NCI-H146 treated with DMSO at 0.1 percent for 48 hours (cell line): ENCODE results near the gene HAS3.
"Not testable (repeated sequence)": the region's sequence is repeated elsewhere in the genome, so short reads cannot be mapped to it uniquely, and the experiment has no call there.

ENCODE experiments used
- DNase-seq: peaks from one replicate; lab custom pipeline; 2025; ENCODE audit not compliant: unreplicated experiment; lab: John Stamatoyannopoulos, UW

HAS3 gene

DNA sequence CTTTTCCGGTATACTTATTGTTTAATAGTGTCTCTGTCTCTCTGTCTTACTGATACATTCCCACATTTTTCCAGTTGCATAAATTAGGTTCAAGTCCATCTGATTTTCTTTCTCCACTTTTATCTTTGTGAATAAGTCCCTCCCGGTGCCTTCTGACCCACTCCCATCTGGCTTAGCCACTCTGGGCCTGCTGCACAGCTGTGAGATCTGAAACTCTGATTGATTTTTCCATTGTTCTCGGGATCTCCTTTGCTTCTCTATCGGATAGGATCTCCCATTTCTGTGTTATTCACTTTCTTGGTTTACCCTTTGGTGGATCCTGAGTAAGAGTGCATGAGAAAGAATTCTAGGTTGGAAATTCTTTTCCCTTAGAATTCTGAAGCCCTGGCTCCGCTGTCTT is 35.6 kb downstream of the HAS3 start:
- DNase-seq = no peak

DNA sequence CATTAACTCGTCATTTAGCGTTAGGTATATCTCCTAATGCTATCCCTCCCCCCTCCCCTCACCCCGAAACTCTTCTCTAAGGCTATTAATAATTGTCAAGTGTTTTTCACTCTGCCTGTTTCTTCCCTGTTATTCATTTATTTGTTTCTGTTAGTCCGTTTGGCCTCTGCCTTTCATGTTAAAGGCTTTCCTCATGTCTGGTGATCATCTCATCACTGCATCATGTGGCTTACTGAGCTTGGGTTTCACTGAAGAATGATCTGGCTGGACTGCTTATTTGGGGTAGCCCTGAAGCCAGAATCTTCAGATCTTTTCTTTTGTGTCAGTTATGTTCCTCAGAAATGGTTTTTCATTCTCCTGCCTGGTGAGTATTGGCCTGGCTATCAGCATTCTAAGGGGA is 36.5 kb downstream of the HAS3 start:
- no peak for DNase-seq

DNA sequence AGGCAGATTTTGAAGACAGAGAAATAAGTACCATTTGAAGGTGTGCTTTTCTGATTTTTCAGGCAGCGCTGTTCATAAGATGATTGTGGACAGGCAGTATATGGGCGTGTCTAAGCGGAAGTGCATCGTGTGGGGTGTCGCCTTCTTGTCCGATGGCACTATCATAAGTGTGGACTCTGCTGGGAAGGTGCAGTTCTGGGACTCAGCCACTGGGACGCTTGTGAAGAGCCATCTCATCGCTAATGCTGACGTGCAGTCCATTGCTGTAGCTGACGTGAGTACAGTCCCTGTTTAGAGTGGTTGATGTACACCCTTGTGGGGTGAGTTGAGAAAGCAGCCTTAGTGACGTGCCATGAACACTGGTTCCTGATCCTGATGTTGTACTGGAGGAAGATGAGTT is 37.7 kb downstream of the HAS3 start:
- DNase-seq = no peak

DNA sequence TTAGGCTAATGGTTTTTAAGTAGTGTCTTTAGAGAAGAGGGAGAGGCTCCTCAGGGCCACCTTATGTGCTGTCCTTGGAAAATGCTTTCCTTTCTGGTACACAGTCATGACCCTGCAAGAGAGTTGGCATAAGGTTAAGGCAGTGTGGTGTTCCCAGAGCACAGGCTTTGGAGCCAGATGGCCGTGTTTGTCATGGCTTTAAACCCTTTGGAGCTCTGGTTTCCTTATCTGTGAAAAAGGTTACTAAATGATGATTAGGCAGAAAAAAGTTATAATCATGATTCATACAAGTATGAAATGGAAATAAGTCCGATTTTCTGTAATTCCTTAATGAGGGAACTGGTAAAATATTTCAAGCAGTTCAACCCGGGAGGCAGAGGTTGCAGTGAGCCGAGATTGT is 40.2 kb downstream of the HAS3 start:
- DNase-seq = no peak

DNA sequence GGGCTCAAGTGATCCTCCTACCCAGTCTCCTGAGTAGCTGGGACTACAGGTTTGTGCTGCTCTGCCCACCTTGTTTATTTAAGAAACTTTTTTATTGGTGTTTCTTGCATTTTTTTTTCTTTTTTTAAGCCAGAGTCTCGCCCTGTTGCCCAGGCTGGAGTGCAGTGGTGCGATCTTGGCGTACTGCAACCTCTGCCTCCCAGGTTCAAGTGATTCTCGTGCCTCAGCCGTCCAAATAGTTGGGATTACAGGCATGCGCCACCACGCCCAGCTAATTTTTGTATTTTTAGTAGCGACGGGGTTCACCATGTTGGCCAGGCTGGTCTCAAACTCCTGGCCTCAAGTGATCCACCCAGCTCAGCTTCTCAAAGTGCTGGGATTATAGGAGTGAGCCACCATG is 44.2 kb downstream of the HAS3 start:
- not testable (repeated sequence) for DNase-seq

DNA sequence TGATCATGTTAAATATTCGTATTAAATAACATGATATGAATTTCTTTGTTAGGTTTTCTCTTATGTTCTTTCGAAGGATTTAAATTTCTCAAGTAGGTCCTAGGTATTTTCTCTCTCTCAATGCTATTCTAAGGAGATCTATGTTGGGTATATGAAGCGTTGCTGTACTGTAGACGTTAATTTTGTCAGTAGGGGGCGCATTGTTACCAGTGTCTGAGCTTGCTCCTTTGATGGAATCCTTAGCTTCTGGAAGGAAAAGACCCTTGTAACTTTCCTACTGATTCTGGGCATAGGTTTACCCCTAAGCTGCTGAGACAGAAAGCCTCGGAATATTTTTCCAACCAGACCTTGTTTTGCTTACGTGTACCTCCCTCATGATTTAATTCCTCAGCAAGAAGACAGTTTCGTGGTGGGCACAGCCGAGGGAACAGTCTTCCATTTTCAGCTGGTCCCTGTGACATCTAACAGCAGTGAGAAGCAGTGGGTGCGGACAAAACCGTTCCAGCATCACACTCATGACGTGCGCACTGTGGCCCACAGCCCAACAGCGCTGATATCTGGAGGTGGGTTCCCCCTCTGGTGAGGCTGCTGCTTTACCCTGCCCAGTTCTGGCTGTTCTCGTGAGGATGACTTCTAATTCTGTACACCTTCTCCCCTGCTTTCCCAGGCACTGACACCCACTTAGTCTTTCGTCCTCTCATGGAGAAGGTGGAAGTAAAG is 44.9 kb downstream of the HAS3 start:
- peak; percentile 1 for DNase-seq

DNA sequence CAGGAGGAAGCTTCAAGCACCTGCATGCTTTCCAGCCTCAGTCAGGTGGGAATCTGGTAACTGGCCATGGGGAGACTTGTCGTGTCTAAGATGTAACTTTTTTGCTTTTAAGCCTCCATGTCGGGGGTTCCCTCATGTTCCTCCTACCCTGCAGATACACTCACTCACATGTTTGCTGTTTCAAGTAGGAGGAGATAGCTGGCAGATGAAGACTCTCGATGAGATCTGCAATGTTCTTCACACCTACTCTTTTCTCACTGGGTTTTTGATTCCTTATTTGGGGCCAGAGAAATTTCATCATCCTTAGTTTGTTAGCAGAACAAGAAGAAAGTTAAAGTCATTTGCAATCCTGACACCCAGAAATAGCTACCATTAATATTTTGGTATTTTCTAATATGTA is 51.7 kb downstream of the HAS3 start:
- no peak for DNase-seq

DNA sequence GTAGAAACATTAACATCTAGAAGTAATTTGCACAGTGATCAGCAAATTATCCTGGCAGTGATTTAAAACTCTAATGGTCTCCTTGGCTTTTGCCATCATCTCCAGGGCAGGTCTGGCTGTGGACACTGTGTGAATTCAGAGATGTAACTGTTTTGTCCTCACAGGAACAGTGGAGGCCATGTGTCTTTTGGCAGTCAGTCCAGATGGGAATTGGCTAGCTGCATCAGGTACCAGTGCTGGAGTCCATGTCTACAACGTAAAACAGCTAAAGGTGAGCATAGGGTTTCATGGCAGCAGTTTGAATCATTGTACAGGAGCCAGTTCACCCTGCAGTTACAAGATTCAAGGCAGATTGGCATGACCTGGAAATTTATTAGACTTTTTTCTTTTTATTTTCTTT is 54.7 kb downstream of the HAS3 start:
- no peak for DNase-seq

DNA sequence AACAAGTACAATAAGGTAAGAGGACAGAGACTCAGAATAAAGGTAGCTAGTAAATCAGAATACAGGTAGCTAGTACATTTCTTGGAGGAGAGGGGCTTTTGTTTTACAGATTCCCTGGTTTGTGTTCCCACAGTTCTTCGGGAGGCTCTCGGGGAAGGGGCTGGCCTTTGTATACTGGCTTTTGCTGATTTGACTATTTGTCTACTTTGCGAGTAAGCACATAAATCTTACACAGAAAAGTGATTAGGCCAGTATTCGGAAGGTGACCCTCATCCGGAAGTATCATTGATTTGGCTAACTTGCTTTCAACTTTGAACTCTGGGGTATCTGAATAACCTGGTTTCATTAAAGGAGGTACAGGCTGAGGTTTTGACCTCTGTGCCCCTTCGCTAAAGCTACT is 60.1 kb downstream of the HAS3 start:
- no peak for DNase-seq

DNA sequence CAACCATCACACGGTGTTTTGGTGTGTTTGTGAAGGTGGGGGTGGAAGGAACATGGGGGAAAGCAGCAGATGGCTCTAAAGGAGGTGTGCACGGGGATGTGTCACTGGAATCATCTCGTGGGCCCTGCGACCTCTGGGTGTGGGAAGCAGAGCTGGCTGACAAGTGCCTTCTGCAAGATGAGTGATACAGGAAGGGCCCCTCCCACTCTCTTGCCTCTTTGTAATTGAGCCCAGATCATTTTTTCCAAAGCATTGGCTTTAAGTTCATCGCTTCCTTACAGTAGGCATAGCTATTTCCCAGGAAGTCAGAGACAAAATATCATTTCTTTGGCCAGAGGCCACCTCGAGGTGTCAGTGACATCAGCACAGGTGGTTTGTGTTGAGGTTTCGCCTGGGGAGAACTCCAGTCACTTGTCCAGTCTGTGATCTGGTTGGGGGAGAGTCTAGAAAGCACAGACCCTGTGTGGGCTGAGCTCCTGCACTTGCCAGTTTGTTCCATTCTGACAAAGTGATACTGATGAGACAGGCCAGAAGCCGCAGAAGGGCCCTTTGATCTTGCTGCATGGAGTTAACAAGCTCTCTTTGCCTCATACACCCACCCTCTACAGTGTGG is 60.9 kb downstream of the HAS3 start:
- DNase-seq = no peak

DNA sequence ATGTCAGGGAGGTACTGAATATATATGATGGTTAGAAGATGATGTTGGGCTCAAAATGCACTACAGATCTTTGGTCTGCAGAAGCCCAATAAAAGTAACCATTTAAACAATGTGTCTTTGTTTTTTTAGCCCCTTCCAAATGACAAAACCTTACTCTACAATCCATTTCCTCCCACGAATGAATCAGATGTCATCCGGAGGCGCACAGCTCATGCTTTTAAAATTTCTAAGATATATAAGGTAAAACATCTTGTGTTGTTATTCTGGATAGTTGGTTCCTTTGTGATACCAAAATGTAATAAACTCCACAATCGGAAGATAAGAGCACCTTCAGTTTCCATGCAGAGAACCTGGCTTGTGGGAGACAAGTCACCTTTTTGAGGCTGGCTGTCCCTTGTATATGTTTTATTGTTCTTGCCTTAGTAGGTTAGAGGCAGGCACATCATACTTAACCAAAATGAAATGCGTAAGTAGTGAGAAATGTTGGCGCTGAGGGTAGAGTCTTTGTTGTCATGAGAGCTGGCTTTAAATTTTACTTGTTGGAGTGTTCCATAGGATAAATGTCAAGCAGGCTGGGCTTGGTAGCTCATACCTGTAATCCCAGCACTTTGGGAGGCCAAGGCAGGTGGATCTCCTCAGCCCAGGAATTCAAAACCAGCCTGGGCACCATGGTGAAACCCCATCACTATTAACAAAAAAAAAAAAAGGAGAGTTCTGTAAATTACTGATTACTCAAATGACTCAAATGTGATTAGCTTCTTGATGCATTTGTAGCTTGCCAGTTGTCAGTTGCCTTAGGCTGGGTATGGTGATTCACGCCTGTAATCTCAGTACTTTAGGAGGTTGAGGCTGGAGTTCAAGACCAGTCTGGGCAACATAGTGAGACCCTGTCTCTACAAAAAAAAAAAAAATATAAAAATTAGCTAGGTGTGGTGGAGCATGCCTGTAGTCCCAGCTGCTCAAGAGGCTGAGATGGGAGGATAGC is 61.8 kb downstream of the HAS3 start:
- DNase-seq = no peak
